CD4-positive, alpha-beta T cell (primary cell): Measurements from ENCODE around the gene DDC. TPM values are rescaled to one million over a fixed set of nuclear protein-coding genes. Genes with fewer than 3 reads are reported as not detected.

Experiments
- ATAC-seq: fragments of 200-7000 bp; cut with Tn5 transposase; one replicate; pipeline ENCODE4 v1.10.0; 2022; ENCODE audit warnings: mild to moderate bottlenecking; ENCODE audit not compliant: poor library complexity
- CTCF ChIA-PET: fragments of 350-600 bp; sonication (Branson Sonifier 250); formaldehyde crosslinking; loops from one replicate; lab custom pipeline; 2021; ENCODE audit warnings: antibody characterized with exemption, inconsistent platforms; lab: Charles Lee
- POLR2A ChIA-PET: fragments of 350-600 bp; sonication (Branson Sonifier 250); formaldehyde crosslinking; loops from one replicate; lab custom pipeline; 2021; ENCODE audit warnings: antibody characterized with exemption, inconsistent platforms; lab: Charles Lee
- DNase-seq, 14 experiments: peaks; one replicate each; pipeline ENCODE4 v3.0.0-alpha.2; 2013 to 2020; ENCODE audit warnings: mixed read lengths in 2 of 14
- H3K27ac ChIP-seq, 2 donors: one replicate each; pipeline versions ENCODE4 v1.5.1 to v1.7.0; 2013; ENCODE audit warnings: low read length in 2 of 2, low read depth in 1 of 2, mild to moderate bottlenecking in 1 of 2
- H3K27me3 ChIP-seq, 2 experiments: 1 replicate in 1 of 2; 2 replicates in 1 of 2; pipeline versions ENCODE4 v1.6.1 to v1.7.0; 2013; ENCODE audit warnings: low read length in 2 of 2, control low read depth in 1 of 2, mild to moderate bottlenecking in 1 of 2, moderate library complexity in 1 of 2; ENCODE audit not compliant: insufficient read depth in 2 of 2, control insufficient read depth in 1 of 2
- H3K36me3 ChIP-seq: one replicate; pipeline ENCODE4 v1.6.1; 2013; ENCODE audit warnings: low read length, control low read depth; ENCODE audit not compliant: insufficient read depth
- H3K4me1 ChIP-seq: one replicate; pipeline ENCODE4 v1.6.1; 2013; ENCODE audit warnings: low read length, control low read depth; ENCODE audit not compliant: insufficient read depth
- H3K4me3 ChIP-seq: one replicate; pipeline ENCODE4 v1.5.1; 2013; ENCODE audit warnings: mild to moderate bottlenecking, low read length, moderate library complexity
- H3K9me3 ChIP-seq, 2 experiments: 1 replicate in 1 of 2; 2 replicates in 1 of 2; pipeline versions ENCODE4 v1.6.1 to v1.7.0; 2013; ENCODE audit warnings: low read length in 2 of 2, mild to moderate bottlenecking in 2 of 2, control low read depth in 1 of 2, moderate library complexity in 1 of 2; ENCODE audit not compliant: control insufficient read depth in 1 of 2, insufficient read depth in 1 of 2
- H3K27ac Mint-ChIP-seq: one replicate; pipeline ENCODE4 v1.8.0; 2020; ENCODE audit warnings: mixed read lengths
- H3K27me3 Mint-ChIP-seq: one replicate; pipeline ENCODE4 v1.8.0; 2021; ENCODE audit warnings: mixed read lengths
- H3K36me3 Mint-ChIP-seq: one replicate; pipeline ENCODE4 v1.8.0; 2021; ENCODE audit warnings: low read depth, mixed read lengths
- H3K4me1 Mint-ChIP-seq: one replicate; pipeline ENCODE4 v1.8.0; 2021; ENCODE audit warnings: low read depth, mixed read lengths
- H3K4me3 Mint-ChIP-seq: one replicate; pipeline ENCODE4 v1.8.0; 2020; ENCODE audit warnings: mild to moderate bottlenecking, mixed read lengths
- H3K9me3 Mint-ChIP-seq: one replicate; pipeline ENCODE4 v1.8.0; 2020; ENCODE audit warnings: mixed read lengths
- CTCF ChIP-seq: fragments of 200-600 bp; IDR thresholded peaks from one replicate; pipeline ENCODE4 v1.8.0; 2022; ENCODE audit warnings: antibody characterized with exemption, mild to moderate bottlenecking
- intact Hi-C, 2 experiments: fragments of 100-400 bp; cut with DNase I in 1 of 2; cut with micrococcal nuclease in 1 of 2; formaldehyde crosslinking; loops; one replicate each; pipeline versions ENCODE4 v1.15.1 to v1.9.0; 2023 to 2025; cut with DNase I, micrococcal nuclease
- total RNA-seq, 174 experiments: library from RNA in 2 of 174; stranded (reverse) in 2 of 174; gene quantifications; one replicate each; pipeline ENCODE4 v1.2.3 and lab custom pipeline; 2021 to 2026

DDC gene
- total RNA-seq, 2 experiments from 2014 or later: not detected

GRCh38 chr7:50499092-50499491 is 66.1 kb downstream of the DDC start:
- intact Hi-C loops: no loop called here
- Histone ChIP-seq H3K9me3 (peaks cover 0 to 4% of the 10 kb centered on the region in 2 experiments), H3K4me1 (no peaks in the 10 kb centered on the region), H3K4me3 (no peak overlapping the region), H3K27ac (no peak overlapping the region), H3K36me3 (no peaks in the 10 kb centered on the region), H3K27me3 (no peaks in the 10 kb centered on the region)
- no peak overlapping the region for H3K27ac Mint-ChIP-seq
- H3K36me3 Mint-ChIP-seq: no peaks in the 10 kb centered on the region
- no peak for DNase-seq
- peaks cover 2% of the 10 kb centered on the region for H3K9me3 Mint-ChIP-seq
- ATAC-seq: no peak
- H3K4me3 Mint-ChIP-seq: no peak overlapping the region
- no peaks in the 10 kb centered on the region for H3K4me1 Mint-ChIP-seq
- no peak for TF ChIP-seq CTCF
- peaks cover 29% of the 10 kb centered on the region for H3K27me3 Mint-ChIP-seq
- ChIA-PET CTCF (no interaction called here), POLR2A (no interaction called here)

- Mint-ChIP-seq H3K27me3 (peaks cover 29% of the 10 kb centered on the region), H3K4me1 (no peaks in the 10 kb centered on the region), H3K36me3 (no peaks in the 10 kb centered on the region), H3K27ac (no peak overlapping the region), H3K4me3 (no peak overlapping the region), H3K9me3 (peaks cover 2% of the 10 kb centered on the region)
- no peak overlapping the region for H3K27ac ChIP-seq
- no peaks in the 10 kb centered on the region for H3K27me3 ChIP-seq
- H3K36me3 ChIP-seq: no peaks in the 10 kb centered on the region
- CTCF ChIA-PET: interaction anchor here (1.1 kb wide), 1 partner anchor 10 kb away, joined by 3 read pairs; no protein-coding TSS in a partner anchor
- no peak overlapping the region for H3K4me3 ChIP-seq
- TF ChIP-seq CTCF: no peak
- POLR2A ChIA-PET: no interaction called here
- intact Hi-C loops: no loop called here
- ATAC-seq: no peak
- H3K4me1 ChIP-seq: no peaks in the 10 kb centered on the region
- H3K9me3 ChIP-seq: peaks cover 0 to 4% of the 10 kb centered on the region in 2 experiments
- no peak for DNase-seq
Observed at GRCh38 chr7:50497968-50498367, 67.2 kb downstream of the DDC start.

GRCh38 chr7:50497068-50497642 is 68.0 kb downstream of the DDC start:
- H3K9me3 Mint-ChIP-seq: peaks cover 2% of the 10 kb centered on the region

More at GRCh38 chr7:50497068-50497642, 68.0 kb downstream of the DDC start:
- Mint-ChIP-seq H3K27me3 (peaks cover 30% of the 10 kb centered on the region), H3K27ac (no peak overlapping the region), H3K36me3 (no peaks in the 10 kb centered on the region), H3K4me1 (no peaks in the 10 kb centered on the region), H3K4me3 (no peak overlapping the region)
- TF ChIP-seq CTCF: no peak
- DNase-seq (no peak), ATAC-seq (no peak)
- no peak overlapping the region for H3K27ac ChIP-seq
- no peak overlapping the region for H3K4me3 ChIP-seq
- H3K4me1 ChIP-seq: no peaks in the 10 kb centered on the region
- no peaks in the 10 kb centered on the region for H3K36me3 ChIP-seq
- intact Hi-C loops: no loop called here
- ChIA-PET CTCF (interaction anchor here (1.1 kb wide), 1 partner anchor 9 kb away, joined by 3 read pairs; no protein-coding TSS in a partner anchor), POLR2A (no interaction called here)
- no peaks in the 10 kb centered on the region for H3K27me3 ChIP-seq
- H3K9me3 ChIP-seq: peaks cover 0 to 4% of the 10 kb centered on the region in 2 experiments
